GM19395 (cell line): ENCODE results near the gene RILPL1.
"Not testable (repeated sequence)": the region's sequence is repeated elsewhere in the genome, so short reads cannot be mapped to it uniquely, and the experiment has no call there.

Source experiments
- ATAC-seq: cut with Tn5 transposase; IDR thresholded peaks from one replicate; pipeline ENCODE4 v1.9.1; 2021; ENCODE audit warnings: mild to moderate bottlenecking, moderate library complexity; ENCODE audit not compliant: unreplicated experiment

RILPL1 gene

DNA sequence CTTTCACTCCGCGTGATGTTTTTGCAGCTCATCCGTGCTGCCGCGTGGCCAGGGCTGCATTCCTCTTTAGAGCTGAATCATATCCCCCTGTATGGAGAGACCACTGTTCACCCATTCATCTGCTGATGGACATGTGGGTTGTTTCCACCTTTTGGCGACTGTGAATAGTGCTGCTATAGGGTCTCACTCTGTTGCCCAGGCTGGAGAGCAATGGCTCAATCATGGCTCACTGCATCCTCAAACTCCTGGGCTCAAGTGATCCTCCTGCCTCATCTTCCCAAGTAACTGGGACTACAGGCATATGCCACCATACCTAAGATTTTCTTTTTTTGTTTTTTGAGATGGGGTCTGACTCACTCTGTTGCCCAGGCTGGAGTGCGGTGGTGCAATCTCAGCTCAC is 36.5 kb downstream of the RILPL1 start:
- ATAC-seq = no peak

DNA sequence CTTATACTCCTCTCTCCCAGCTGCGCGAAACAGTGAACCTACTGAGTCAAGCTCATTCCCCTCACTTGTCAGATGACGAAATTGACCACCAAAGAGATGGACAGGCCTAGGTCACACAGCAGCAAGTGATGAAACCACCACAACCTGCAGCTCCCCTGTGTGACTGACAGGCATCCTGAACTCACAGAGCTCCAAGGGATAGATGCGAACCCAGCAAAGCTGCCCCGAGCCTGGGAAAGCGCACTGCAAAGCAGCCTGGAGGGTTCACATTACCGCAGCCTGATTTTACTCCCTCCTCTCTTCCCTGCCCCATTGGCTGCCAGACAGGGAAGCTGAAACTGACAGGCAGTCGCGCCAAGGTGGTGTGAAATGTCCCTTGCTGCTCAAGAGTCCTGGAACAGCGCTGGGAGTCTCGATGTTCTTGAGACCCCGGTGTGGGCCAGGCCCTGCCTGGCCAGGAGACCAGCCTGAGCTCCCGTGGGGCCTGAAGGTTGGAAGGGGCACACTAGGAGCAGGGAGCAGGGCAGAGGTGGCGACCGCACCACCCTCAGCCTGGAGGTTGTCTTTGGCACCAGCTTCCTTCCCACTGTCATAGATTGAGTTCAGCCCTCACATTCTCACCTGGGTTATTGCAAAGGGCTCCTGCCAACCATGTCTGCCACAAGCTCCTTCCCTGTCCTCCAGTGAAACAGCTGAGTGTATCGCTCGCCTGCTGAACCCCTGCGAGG is 39.2 kb downstream of the RILPL1 start:
- ATAC-seq = no peak

DNA sequence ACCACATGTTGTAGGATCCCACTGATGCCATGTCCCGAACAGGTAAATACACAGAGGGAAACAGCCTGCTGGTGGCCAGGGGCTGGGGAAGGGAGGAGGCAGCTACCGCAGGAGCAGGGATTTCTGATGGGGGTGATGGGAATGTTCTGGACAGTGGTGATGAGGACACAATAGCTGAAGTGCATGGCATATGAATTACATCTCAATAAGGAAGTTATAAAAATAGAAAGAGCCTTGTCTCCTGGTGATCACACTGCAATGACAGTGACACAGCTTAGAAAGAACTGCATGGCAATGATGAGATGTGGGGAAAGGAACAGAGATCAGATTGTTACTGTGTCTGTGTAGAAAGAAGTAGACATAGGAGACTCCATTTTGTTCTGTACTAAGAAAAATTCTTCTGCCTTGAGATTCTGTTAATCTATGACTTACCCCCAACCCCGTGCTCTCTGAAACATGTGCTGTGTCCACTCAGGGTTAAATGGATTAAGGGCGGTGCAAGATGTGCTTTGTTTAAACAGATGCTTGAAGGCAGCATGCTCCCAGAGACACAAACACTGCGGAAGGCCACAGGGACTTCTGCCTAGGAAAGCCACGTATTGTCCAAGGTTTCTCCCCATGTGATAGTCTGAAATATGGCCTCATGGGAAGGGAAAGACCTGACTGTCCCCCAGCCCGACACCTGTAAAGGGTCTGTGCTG is 41.0 kb downstream of the RILPL1 start:
- not testable (repeated sequence) for ATAC-seq

DNA sequence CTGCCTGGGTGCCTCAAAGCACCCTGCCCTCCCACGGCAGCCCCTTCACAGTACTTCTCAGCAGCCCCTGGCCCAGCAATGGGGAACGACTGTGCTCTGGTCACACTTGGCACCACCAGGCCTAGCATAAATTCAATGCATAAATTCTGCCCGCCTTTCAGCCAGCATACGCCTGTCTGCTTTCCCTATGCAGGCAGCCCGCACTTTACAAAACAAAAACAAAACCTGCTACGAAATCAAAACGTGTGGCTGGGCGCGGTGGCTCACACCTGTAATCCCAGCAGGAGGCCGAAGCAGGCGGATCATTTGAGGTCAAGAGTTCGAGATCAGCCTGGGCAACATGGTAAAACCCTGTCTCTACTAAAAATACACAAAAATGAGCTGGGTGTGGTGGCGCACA is 42.0 kb downstream of the RILPL1 start:
- ATAC-seq = no peak

DNA sequence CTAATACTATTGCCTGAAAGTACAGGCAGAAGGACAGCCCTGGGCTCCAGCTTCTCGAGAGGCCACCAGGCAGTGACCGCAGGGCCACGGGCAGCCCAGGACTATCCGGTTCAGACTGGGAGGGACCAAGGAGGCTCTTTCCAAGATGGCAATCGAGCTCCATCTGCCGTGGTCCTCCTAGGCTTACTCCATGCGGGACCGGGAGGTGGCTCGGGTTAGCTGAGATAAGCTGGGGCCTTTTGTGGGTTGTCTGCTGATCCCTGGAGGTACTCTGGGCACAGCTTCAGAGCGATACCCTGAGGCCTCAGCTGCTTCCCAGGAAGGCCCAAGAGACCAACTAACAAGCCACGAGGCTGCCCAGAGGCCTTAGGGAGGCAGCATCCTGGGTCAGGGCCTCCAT is 42.5 kb downstream of the RILPL1 start:
- no peak for ATAC-seq

DNA sequence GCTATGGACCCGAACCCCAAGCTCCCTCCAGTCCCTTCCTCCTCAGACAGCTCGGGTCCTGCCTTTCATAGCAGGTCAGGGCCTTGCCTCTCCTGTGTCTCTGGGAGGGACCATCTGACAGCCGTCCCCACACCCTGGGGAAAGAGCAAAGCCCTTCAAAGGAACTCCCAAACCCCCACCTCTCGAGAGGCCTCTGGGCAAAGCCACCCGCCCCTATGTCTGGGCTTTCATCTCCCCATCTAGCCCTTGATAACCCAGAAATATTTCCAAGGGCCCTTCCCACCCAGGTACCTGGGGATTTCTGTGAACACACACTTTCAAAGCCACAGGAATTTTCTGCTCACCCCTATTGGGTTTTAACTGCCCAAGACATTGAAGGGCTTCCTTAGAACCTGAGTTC is 43.4 kb downstream of the RILPL1 start:
- no peak for ATAC-seq

DNA sequence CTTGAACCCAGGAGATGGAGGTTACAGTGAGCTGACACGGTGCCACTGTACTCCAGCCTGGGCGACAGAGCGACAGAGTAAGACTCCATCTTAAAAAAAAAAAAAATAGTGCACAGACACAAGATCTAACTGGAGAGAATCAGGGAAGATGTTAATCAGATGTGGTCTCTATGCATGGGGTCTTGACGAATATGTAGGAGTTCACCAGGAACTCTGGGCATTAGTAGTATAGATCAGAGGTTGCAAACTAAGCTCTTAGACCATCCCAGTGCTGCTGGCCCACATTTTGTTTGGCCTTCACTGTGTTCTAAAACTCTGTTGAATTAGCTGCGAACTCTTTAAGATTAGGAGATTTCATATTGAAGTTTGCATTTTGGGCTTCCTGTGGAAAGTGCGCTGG is 43.9 kb downstream of the RILPL1 start:
- no peak for ATAC-seq

DNA sequence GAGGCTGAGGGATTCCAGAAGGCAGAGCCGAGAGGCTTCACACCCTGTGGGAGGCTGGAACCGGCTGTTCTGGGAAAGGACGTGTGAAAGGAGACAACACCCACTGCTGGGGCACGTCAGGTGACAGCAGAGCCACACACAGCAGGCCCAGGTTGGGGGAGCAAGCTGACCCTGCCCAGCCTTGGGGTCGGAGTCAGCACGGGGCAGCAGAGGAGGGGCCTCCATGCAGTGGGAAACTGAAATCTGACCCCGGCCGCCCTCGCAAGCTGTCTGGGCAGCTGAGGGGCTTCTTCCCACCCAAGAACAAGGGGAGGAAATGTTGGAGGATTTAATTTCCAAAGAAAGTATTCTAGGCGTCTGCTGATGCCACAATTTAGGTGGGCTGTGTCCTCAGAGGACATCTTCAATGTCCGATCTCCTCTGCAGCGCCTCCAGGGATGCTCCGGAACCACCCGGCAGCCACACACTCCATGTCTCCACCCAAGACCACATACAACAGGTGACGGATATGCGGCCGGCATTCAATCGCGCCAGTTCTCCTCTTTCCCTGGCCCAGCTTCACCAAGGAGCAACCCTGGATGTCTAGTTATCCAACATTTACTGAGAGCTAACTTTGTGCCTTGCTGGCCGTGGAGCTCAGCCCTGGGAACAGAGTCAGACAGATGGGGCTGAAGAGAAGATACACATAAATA is 44.8 kb downstream of the RILPL1 start:
- no peak for ATAC-seq

DNA sequence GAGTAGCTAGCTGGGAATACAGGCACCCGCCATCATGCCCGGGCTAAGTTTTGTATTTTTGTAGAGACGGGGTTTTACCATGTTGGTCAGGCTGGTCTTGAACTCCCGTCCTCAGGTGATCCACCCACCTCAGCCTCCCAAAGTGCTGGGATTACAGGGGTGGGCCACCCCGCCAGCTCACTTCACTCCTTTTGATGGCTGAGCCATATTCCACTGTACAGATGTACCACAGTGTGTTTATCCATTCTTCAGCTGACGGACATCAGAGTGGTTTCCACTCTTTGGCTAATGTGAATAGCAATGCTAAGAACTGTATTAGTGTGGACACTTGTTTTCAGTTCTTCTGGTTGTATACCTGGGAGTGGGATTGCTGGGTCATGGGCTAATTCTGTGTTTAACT is 46.1 kb downstream of the RILPL1 start:
- ATAC-seq = no peak

DNA sequence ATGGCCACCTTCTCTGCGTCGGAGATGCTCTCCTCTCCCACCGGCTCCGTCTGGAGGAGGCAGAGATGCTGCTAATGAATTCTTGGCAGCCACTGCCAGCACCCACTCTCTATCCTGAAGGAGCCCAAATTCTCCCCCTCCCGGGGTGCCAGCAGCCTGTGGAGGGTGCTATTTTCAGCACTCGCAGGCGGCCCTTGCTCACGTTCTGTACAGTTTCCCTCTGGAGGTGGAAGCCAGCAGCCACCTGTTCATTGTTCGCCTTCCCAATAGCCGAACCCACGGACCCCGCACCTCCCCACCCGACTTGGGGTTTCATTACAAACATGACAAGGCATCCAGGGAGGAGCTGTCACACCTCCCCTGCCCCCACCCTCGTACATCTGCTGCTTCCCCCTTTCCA is 47.8 kb downstream of the RILPL1 start:
- no peak for ATAC-seq

DNA sequence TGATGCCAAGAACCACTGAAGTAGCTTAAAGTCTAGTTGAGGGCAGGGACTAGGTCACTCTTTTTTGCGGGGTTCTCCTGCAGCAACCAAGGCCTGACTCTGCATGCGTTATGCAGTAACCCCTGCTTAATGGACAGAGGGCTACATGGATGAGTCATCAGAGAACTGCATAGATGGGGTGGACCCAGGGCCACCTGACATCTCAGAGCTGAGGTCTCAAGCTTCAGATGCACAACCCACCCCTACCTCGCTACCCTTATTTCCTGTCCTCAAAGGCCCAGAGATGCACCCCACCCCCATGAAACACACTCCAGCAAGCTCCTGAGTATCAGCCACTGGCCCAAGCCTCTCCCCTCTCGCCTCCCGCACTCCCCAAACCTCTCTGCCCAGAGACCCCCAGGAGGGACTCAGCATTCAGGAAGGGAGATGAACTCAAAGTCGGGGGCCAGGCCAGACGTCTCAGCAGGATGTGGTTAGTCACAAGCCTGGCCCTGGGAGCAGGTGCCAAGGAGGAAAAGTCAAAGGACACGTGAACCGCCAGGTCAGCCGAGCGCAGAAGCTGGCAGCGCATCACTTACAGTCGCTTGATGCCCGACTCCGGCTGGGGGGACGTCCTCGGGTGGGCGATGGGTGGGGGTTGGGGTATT is 49.8 kb downstream of the RILPL1 start:
- ATAC-seq = no peak

DNA sequence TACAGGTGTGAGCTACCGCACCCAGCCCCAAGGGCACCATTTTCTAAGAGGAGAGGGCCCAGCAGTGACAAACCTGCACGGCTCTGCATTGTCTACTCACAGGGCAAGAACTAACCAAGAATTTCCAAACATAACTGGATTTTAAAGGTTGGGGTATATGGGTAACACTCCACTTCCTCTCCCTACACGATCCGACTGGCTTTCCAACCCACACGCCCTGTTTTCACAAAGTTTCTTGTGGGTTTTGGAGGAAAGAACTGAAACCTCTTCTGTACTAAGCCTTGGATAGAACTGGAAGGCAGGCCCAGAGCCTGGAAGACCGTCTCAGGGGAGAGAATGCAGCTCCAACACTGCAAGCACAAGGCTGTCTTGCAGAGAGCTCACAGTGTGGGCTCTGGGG is 50.6 kb downstream of the RILPL1 start:
- ATAC-seq = no peak

DNA sequence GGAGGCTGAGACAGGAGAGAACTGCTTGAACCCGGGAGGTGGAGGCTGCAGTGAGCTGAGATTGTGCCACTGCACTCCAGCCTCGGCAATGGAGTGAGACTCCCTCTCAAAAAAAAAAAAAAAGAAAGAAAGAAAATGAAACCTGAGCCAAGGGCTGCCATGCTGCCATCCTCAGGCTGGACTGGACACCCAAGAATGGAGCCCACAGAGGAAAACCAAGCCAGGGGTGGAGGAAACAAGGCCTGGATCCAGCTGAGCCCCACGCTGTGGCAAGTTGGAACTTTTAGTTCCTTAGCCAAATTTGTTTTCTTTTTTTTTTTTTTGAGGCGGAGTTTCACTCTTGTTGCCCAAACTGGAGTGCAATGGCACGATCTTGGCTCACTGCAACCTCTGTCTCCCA is 52.3 kb downstream of the RILPL1 start:
- not testable (repeated sequence) for ATAC-seq

DNA sequence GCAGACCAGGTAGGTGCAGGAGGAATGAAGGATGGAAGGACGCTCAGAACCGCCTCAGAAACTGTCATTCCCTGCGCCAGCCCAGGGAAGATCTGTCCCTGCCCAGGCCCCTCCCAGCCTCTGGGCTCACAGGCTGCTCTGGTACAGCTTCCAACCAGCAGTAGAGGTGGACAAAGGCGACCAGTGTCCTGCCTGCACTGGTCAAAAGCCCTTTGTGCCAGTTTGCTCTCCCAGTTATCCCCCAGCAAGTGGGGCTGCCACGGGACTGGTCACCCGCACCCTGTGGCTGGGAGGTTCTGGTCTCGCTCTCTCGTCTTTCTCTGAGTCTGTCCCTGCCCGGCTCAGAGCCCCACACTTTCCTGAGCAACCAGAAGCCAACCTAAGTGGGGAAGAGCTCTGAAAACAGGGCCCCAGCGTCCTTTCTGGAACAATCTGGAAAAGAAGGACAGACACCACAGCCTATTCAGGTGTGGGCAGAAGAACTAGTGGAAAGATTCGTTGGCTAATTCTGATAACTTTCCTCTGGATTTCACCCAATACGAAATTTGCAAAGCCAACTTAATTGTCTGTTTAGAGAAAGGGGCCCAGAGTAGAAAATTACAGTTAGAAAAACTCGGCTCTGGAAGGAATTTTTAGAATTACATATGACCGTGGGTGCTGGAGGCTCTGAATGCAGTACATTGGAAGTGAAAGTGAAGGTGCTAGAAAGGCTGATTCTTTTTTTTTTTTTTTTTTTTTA is 53.9 kb downstream of the RILPL1 start:
- ATAC-seq = no peak

DNA sequence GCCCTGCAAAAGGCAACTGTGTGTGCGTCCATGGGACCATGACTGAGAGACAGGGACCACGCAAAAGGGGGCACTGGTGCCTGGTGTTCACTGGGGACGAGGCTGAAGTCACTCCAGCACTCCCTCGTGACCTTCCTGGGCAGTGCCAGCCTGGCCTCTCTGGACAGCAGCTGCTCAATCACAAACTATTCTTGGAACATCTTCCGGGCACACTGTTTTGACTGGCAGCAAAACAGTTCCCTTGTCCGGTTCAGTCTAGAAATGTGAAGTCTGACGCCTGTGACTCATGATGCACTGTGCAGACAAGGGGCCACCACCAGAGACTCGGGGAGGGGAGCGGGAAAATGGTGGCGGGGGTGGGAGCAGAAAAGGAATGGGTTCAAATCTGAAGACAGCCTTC is 54.8 kb downstream of the RILPL1 start:
- no peak for ATAC-seq

DNA sequence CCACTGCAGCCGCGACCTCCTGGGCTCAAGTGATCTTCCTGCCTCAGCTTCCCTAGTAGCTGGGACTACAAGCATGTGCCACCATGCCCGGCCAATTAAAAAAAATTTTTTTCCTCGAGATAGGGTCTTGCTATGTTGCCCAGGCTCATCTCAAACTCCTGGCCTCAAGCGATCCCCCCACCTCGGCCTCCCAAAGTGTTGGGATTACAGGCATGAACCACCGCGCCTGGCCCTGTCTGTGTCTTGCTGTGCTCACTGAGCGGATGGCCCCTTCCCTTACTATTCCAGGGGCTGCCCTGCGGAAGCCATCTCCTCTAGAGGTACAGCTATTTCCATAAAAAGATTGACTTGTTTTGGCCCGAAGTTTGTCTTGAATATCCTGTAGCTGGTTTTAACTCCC is 55.5 kb downstream of the RILPL1 start:
- ATAC-seq = no peak

DNA sequence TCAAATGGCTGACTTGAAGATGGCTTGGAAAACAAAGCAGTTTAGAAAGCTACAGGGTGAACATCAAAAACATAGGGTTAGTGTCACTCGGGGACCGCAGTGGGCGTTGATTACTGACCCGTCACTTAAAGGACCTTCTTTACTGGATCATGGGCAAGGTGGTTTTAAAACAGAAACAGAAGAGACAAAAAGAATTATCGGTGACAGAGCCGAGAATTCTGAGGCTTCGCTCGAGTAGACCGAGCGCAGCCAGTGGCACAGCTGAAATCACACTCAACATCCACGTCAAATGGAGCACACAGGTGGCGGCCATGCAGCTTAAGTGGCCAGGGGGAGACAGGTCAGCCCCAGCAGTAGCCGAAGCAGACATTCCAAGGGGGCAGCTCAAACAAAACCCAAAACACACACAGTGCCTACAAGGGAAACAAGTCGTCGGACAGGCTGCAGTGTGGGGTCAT is 58.2 kb downstream of the RILPL1 start:
- no peak for ATAC-seq

DNA sequence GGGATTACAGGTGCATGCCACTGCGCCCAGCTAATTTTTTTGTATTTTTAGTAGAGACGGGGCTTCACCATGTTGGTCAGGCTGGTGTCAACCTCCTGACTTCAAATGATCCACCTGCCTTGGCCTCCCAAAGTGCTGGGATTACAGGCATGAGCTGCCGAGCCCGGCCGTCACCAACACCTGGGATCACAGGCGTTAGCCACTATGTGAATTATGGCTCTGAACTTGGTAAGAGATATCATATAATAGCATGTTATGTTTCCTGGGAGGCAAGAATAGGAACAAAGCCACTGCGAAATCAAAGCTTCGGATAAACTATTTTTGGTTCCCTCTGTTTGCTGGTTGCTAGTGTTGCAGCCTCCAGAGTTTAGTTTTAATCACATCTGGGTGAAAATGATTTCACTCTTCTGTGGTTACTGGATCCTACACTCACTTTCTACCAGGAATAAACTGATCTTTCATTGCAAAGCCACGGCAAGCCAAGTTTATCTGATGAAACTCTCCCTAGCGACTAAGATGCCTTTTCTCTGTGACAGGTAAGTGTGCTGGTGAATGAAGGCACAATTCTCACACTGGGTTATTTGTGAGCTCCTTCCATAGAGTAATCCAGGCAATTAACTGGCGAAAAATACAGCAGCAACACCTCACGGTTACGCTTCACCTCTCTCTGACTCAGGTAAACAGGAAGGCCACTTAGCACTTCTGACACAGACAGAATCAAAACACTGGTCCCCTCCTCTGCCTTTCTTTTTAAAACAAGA is 58.9 kb downstream of the RILPL1 start:
- ATAC-seq = no peak

DNA sequence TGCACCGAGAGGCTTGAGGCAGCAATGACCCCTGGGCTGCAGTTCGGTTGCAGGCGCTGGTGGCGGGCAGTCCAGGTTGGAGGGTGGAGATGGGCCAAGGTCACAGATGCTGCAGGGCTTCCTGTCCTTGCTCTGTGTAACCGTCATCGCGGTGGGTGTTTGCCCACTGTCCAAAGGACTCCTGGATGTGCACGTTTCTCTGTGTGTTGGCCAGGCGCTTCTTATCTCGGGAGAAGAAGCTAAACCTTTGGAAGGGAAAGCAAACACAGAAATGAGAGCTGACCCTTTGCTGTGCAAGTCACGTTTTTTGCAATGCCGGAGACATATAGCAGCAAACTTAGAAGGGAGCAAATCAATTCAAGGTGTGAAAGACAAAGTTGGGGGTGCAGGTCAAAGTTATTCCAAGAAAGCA is 61.1 kb downstream of the RILPL1 start:
- ATAC-seq = no peak
